NCI-H2107 (cell line): Measurements from ENCODE around the gene LPAR4.
"Not testable (repeated sequence)": the region's sequence is repeated elsewhere in the genome, so short reads cannot be mapped to it uniquely, and the experiment has no call there.

Experiments used
- DNase-seq: peaks from one replicate; lab custom pipeline; 2025; lab: John Stamatoyannopoulos, UW

The LPAR4 gene

DNA sequence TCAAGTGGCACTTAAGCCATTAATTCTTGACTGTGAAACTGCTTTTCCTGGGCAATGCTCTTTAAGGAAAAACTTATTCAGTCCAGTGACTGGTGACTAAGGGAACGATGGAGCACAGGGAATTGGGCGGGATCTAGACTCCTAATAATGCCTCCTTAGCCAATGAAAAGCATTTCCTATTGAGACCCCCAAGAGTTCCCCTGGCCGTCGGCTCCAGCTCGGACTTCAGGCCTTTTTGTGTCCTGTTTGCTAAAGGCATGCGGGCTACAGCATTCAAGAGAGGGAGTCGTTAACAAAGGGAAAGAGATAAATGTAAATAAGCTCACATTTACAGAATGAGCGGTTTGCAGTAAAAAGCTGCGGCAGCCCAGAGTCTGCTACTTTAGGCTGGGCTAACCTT is at the start of gene LPAR4:
Gene LPAR4 (plus strand): TSS at position 232 of the 400 bp plus-strand sequence. CDS start 7,150 bp downstream, outside the sequence.
- no peak for DNase-seq

GRCh38 chrX:78706071-78706470 is 41.4 kb upstream of the LPAR4 start:
- DNase-seq: no peak

DNA sequence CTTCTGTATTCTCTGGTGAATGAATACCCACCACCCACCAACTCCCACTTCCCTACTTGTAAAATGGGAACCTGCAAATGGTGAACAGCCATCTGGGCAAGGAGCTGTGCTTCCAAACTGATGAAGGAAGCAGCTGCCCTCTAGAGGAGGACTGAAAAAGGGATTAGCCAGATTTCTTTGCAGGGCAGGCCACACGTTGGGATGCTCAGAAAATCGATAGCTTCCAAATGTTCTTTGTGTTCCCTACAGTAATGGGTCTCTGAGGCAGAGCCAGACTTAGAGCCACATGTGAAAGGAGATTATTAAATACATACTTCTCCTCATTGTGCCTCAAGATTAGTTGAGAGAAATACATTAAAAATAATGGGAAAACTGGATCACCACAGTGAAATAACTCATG is 39.3 kb upstream of the LPAR4 start:
- DNase-seq: no peak

DNA sequence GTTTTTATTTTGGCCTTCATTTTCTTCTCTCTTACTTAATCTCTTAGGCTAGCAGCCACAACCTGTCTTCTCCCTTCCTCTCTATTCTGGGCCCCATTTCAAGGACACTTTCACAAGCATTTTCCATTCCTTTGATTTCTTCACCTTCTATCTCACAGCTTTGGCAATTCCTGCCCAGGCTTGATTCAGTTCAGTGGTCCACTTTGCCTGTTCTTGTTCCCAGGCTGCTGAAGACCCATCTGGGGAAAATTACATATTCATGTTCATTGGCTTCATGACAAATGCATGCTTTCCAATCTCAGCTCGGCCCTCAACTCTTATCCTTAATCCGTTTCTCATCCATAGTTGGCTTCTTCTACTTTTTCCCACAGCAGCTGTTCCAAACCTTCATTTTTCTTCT is 38.7 kb upstream of the LPAR4 start:
- no peak for DNase-seq

GRCh38 chrX:78710171-78710570 is 37.3 kb upstream of the LPAR4 start:
- DNase-seq: no peak

- no peak for DNase-seq
Measured at GRCh38 chrX:78712336-78712735, 35.2 kb upstream of the LPAR4 start.

DNA sequence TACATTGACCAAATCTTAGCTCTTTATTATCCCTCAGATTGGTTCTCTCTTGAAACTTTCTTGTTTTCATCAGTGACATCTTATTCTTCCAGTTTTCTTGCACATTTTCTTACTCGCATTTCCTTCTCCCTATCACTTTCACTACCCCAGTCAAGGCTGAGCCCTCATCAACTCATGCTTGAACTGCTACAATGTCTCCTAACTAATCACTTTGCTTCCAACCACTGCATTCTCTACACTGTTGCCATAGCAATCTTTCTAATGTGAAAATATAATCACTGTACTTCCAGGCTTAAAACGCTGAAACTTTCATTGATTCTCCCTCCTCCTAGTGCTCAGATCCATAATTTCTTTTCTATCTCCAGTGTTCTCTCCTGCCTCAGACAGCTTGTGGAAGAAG is 22.2 kb upstream of the LPAR4 start:
- DNase-seq: no peak

DNA sequence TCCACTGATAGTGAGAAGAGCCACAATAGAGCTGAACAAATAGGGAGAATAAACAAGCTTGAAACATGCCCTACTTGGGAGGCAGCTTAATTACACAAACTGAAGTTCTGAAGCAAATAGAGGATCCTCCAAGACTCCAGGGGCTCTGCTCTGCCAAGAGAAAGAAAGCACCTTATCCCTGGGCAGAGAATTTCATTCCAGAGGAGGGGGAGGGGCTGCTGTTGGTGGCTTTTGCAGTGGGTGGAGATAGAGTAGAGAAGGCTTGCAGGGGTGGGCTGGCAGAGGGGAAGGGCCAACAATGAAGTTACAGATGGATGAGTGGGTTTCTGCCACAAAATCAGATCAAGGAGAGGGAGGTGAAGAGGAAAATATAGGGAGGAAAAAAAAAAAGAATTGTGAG is 1.0 kb upstream of the LPAR4 start:
- no peak for DNase-seq

GRCh38 chrX:78747971-78748370 is 451 bp downstream of the LPAR4 start:
- no peak for DNase-seq

DNA sequence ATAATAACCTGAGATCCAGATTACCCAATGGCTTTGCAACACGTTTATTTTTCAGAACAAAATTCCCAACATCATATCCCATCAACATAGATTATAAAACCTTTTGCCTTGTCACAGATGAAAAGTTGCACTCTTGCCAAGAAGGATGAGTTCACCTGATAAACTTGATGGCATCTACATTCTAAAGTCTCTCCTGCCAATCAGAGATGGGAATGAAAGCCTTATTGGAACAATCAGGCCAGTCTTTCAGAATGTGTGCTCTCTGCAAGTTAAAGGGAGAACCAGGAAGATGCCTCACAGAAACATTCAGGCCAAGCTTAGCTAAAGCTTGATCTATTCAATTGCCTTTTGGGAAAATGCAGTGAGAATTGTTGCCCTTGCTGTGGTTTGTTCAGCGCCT is 1.3 kb downstream of the LPAR4 start:
- no peak for DNase-seq

GRCh38 chrX:78753571-78753970 is 6.1 kb downstream of the LPAR4 start:
- no peak for DNase-seq

- no peak for DNase-seq
Measured at GRCh38 chrX:78754917-78755316, 7.4 kb downstream of the LPAR4 start.

DNA sequence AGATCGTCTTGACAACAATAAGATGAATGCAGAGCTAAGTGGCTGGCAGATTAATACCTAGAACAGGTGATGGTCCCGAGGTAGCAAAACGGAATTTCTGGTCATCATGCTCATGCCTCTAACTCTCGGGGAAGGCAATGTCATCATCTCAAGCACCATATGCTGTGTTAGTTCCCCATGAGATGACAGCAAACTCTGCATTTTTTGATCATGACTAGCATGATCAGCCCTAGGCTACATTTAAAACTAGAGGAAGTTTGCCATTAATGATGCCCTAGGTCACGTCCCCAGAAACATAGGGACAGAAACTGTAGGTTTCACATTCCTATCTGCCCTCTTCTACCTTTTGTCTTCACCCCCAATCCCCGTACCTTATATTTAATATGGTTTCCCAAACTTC is 11.6 kb downstream of the LPAR4 start:
- no peak for DNase-seq

DNA sequence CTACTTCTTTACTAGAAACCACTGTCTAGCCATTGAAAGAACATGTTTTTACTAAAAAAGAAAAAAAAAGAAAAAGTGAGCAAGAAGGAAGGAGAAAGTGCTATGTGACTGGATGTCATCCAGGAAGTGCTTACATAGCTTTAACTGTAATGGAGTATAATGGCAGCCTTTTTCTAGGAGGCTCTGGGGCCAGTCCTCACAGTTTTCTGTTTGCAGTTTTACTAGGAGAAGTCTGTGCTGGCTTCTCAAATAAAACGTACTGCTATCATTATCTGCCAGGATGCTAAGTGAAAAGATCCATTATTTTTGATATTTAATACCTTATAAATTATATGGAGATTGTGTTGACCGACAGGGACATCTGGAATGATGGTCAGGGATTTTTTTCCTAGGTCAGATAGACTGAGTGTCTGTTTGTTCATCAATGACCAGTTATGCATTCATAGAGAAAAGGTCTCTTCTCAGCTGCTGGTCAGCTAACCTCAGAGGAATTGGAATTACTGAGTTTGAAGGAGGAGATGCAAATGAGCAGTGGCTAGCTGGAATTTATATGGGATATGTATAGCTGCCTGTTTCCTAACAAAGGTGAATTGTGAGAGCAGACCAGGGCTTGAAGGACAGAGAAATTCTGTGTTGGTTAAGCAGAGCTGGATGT is 21.7 kb downstream of the LPAR4 start:
- no peak for DNase-seq

DNA sequence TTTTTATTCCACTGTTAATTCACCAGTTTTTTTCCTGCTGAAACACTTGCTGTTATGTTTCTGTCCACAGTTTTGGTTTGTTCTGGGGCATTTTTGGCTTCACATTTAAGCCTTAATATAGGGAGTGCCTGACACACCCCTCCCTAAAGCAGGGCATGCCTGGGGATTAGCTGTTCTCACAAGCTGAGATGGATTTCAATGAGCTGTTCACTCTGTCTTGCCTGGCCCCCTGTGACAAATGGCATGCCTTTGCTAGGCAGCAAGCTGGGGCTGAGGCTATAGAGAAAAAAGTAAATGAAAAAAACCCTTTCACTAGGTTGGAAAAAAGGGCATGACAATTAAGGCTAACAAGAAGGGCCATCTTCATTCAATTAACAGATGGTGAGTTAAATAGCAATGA is 22.4 kb downstream of the LPAR4 start:
- DNase-seq: no peak

DNA sequence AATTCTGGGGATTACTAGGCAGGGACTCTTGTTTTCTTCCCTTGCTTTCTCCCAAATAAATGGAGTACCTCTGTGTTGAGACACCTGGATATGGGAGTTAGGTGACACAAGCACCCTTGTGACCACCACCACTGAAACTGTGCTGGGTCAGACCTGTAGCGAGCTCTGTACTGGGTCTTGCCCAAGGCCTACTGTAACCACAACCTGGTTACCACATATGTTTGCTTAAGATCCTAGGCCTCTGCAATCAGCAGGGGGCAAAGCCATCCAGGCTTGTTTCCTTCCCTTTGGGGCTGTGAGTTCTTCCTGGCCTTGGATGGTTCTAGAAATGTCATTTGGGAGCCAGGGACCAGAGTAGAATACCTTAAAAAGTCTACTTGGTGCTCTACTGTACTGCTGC is 49.4 kb downstream of the LPAR4 start:
- DNase-seq: no peak

DNA sequence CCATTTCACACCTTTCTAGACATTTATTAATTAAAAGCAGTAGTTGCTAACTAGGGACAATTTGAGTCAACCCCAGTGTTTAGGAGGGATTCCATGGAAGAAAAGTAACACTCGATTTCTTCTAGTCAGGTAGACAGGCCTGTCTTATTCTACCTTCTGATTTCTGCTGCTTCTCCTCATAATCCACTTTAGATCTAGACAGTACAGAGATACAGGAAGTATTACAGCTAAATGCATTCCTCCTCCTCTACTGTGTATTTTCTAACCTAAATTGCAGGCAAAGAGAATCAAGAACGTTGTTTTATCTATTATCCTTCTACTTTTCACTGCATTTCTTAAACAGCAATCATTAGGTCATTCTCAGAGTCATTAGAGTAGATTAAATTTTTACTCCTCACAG is 52.6 kb downstream of the LPAR4 start:
- no peak for DNase-seq

DNA sequence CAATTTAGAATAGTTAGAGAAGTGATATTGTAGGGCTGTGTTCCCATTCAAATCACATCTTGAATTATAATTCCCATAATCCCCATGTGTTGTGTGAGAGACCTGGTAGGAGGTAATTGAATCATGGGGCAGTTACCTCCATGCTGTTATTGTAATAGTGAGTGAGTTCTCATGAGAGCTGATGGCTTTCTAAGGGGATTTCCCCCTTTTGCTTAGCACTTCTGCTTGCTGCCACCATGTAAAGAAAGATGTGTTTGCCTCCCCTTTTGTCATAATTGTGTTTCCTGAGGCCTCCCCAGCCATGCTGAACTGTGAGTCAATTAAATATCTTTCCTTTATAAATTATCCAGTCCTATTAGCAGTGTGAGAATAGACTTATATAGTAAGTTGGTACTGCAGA is 53.2 kb downstream of the LPAR4 start:
- DNase-seq: no peak

GRCh38 chrX:78801522-78801921 is 54.0 kb downstream of the LPAR4 start:
- DNase-seq: no peak

DNA sequence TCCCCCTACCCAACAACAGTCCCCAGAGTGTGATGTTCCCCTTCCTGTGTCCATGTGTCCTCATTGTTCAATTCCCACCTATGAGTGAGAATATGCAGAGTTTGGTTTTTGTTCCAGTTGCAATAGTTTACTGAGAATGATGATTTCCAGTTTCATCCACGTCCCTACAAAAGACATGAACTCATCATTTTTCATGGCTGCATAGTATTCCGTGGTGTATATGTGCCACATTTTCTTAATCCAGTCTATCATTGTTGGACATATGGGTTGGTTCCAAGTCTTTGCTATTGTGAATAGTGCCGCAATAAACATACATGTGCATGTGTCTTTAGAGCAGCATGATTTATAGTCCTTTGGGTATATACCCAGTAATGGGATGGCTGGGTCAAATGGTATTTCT is 55.0 kb downstream of the LPAR4 start:
- DNase-seq: not testable (repeated sequence)
